ENCODE results near the gene RBMY1B.
"Not testable (repeated sequence)": the region's sequence is repeated elsewhere in the genome, so short reads cannot be mapped to it uniquely, and the experiment has no call there.

RBMY1B gene

DNA sequence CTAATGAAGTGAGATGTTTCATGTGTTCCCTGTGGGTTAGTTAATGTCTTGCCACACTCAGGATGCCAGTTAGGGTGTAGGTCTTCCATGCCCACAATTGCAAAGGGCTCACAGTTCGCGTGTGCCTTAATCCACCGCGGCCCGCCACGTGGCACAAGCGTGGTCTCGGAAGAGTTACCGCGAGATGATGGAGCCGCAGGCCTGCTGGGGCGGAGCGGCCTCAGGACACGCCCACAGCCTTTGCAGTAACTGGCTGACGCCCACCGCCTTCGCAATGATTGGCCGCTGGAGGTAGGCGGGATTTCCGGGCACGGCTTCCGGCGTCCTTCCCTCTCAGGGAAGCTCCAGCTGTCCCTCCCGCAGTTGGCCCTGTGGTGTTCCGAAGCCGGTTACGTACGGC, at the start of gene RBMY1B:
Gene RBMY1B (plus strand): TSS at position 301 of the 400 bp plus-strand sequence. CDS start 2,013 bp downstream, outside the sequence.
- DNase-seq: not testable (repeated sequence)

DNA sequence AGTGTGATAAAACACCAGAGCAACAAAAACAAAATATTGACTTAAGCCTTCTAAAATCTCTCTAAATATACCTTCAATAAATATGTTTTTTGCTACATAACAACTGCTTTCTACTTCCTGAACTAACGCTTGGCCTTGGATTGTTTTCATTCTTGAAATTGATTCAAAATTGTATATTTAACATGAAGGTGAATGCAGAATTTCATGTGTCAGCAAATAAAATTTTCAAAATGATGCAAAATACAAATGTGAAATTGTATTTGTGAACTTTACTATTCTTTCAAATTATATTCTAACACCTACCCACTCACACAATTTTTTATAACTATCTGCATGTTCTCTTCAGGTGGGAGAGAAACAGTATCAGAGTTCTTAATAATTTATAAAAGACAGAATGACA, 48.2 kb upstream of the RBMY1B start:
- DNase-seq: not testable (repeated sequence)

DNA sequence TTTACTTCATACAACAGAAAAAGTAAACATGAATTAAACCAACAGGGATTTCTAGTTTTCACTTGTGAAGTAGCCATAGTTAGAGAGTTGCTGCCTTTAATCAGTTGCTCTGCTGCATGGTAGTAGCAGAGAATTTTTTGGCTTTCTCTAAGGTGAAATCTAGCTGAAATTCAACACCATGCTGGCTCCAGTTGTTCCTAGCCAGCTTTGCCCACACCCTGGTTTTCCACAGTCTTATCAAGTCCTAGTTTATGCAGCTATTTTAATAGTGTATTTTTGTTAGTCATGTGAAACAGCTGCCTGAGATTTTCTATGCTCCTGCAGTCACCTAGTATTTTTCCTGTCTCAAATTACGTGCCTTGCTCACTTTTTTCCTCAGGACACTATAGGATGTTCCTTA, 28.2 kb upstream of the RBMY1B start:
- no peak for DNase-seq

DNA sequence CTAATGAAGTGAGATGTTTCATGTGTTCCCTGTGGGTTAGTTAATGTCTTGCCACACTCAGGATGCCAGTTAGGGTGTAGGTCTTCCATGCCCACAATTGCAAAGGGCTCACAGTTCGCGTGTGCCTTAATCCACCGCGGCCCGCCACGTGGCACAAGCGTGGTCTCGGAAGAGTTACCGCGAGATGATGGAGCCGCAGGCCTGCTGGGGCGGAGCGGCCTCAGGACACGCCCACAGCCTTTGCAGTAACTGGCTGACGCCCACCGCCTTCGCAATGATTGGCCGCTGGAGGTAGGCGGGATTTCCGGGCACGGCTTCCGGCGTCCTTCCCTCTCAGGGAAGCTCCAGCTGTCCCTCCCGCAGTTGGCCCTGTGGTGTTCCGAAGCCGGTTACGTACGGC, 23.4 kb downstream of the RBMY1B start, which contains the start of gene RBMY1A1:
Gene RBMY1A1 (plus strand): TSS at position 301 of the 400 bp plus-strand sequence. CDS start 2,013 bp downstream, outside the sequence.
- not testable (repeated sequence) for DNase-seq

DNA sequence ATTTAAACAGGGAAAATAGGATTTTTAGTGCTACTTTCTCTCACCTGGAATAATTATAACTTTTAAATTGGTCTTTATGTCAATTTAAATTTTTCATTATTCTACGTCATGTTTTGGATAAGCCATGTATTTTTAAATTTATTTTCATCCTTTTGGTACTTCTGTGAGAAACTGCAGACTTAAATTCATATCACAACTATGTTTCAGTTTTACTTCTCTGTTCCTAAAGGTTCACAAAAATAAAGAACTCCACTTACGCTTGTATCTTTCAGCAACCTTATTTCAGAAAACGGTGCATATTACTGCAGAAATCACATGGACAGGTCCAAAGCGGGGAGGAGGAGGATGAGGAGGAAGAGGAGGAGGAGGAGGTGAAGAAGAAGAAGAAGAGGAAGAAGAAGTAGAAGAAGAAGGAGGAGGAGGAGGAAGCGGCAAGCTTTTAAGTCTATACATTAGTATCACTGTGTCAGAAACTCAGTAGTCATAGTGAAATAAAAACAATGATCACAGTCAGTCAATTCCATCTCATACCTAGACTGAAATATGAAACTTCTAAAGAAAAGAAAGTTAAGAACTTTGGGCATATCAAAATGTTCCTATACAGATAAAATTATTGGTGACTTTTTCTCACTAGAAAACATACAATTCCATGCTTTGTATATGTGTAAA, 48.3 kb downstream of the RBMY1B start:
- not testable (repeated sequence) for DNase-seq

Data from EL (cell line).